Keratinocyte (primary cell): ENCODE measurements around the gene TNK1. TPM values are rescaled to one million over a fixed set of nuclear protein-coding genes. Genes with fewer than 3 reads are reported as not detected.

ENCODE experiments used
- DNase-seq: peaks from one replicate; pipeline ENCODE4 v3.0.0-alpha.2; 2011; ENCODE audit warnings: low read depth, missing footprints, low spot score
- FAIRE-seq: peaks from 2 replicates; lab custom pipeline; 2011; peaks lifted over from hg19 to GRCh38; lab: Jason Lieb, UNC
- H2AFZ ChIP-seq: 2 replicates; pipeline ENCODE4 v1.6.0; 2012; ENCODE audit warnings: low read length, control low read depth, inconsistent platforms; ENCODE audit not compliant: control insufficient read depth
- H3K27ac ChIP-seq: 2 replicates; pipeline ENCODE4 v1.5.1; 2011; ENCODE audit warnings: low read length; ENCODE audit not compliant: control insufficient read depth, insufficient read depth
- H3K27me3 ChIP-seq: 3 replicates; pipeline ENCODE4 v1.6.0; 2011; ENCODE audit warnings: low read length; ENCODE audit not compliant: control insufficient read depth, insufficient read depth; ENCODE audit errors: extremely low read depth
- H3K36me3 ChIP-seq, 2 experiments: 2 replicates in 1 of 2; 3 replicates in 1 of 2; pipeline ENCODE4 v1.5.1; 2011; ENCODE audit warnings: low read length in 2 of 2, mild to moderate bottlenecking in 1 of 2; ENCODE audit not compliant: control insufficient read depth in 2 of 2, insufficient read depth in 2 of 2; ENCODE audit errors: extremely low read depth in 1 of 2
- H3K4me1 ChIP-seq: 3 replicates; pipeline ENCODE4 v1.5.1; 2011; ENCODE audit warnings: low read length; ENCODE audit not compliant: control insufficient read depth, insufficient read depth; ENCODE audit errors: extremely low read depth
- H3K4me2 ChIP-seq: 3 replicates; pipeline ENCODE4 v1.6.0; 2011; ENCODE audit warnings: low read depth, low read length; ENCODE audit not compliant: control insufficient read depth, insufficient read depth; ENCODE audit errors: extremely low read depth
- H3K4me3 ChIP-seq, 3 experiments: fragments of 200-600 bp in 1 of 3; sonication (generic) in 1 of 3; 2 replicates in 2 of 3; 3 replicates in 1 of 3; pipeline ENCODE4 v1.5.1; 2011 to 2016; ENCODE audit warnings: low read length in 3 of 3, mild to moderate bottlenecking in 3 of 3, control low read depth in 2 of 3, inconsistent platforms in 1 of 3, low read depth in 1 of 3, mixed read lengths in 1 of 3, mixed run types in 1 of 3, moderate library complexity in 1 of 3; ENCODE audit not compliant: control insufficient read depth in 2 of 3, insufficient read depth in 2 of 3; ENCODE audit errors: extremely low read depth in 1 of 3
- H3K79me2 ChIP-seq: 2 replicates; pipeline ENCODE4 v1.6.0; 2012; ENCODE audit warnings: low read length; ENCODE audit not compliant: control insufficient read depth, insufficient read depth
- H3K9ac ChIP-seq: 3 replicates; pipeline ENCODE4 v1.6.0; 2011; ENCODE audit warnings: low read length; ENCODE audit not compliant: control insufficient read depth, insufficient read depth; ENCODE audit errors: extremely low read depth
- H3K9me1 ChIP-seq: 3 replicates; pipeline ENCODE4 v1.6.0; 2011; ENCODE audit warnings: low read length; ENCODE audit not compliant: control insufficient read depth, insufficient read depth; ENCODE audit errors: extremely low read depth
- H3K9me3 ChIP-seq: 2 replicates; pipeline ENCODE4 v1.5.1; 2012; ENCODE audit warnings: low read depth, low read length; ENCODE audit not compliant: control insufficient read depth
- H4K20me1 ChIP-seq: 3 replicates; pipeline ENCODE4 v1.6.0; 2011; ENCODE audit warnings: low read length; ENCODE audit not compliant: control insufficient read depth, insufficient read depth; ENCODE audit errors: extremely low read depth
- CTCF ChIP-seq, 3 experiments: IDR thresholded peaks in 1 of 3; conservative IDR thresholded peaks in 1 of 3; optimal IDR thresholded peaks in 1 of 3; 2 replicates in 2 of 3; 3 replicates in 1 of 3; pipeline versions ENCODE3 to v1.5.1; 2011; ENCODE audit warnings: low read length in 3 of 3, mild to moderate bottlenecking in 3 of 3, moderate library complexity in 2 of 3, control low read depth in 1 of 3, inconsistent platforms in 1 of 3; ENCODE audit not compliant: insufficient read depth in 2 of 3; ENCODE audit errors: extremely low read depth in 1 of 3
- EZH2 ChIP-seq: IDR thresholded peaks from one replicate; pipeline ENCODE4 v1.6.1; 2012; ENCODE audit warnings: inconsistent platforms, mild to moderate bottlenecking, low read length, moderate library complexity
- dilution Hi-C: fragments of 300-500 bp; cut with MboI; formaldehyde crosslinking; loops from one replicate; pipeline ENCODE4 v1.7.0; 2020; ENCODE audit warnings: low sequenced_read_pairs; ENCODE audit not compliant: extremely low pct_ligation_motif_present
- polyA plus RNA-seq, 5 experiments: library from polyadenylated mRNA; depleted of rRNA in 3 of 5; stranded (reverse) in 3 of 5; stranded (forward) in 1 of 5; unstranded in 1 of 5; fragments of >200 nt; gene quantifications; 1 replicate in 1 of 5; 2 replicates in 3 of 5; 3 replicates in 1 of 5; pipeline versions ENCODE4 v1.2.1 to v1.2.3, GENCODE V29; 2011 to 2012; ENCODE audit warnings: missing spikeins in 2 of 5, low read depth in 1 of 5, low replicate concordance in 1 of 5

The TNK1 gene
- polyA plus RNA-seq, 1 donor (not counting 4 experiments of a cell fraction or from before 2014, with no cell fraction given), result 10.6 TPM

GRCh38 chr17:7409716-7410115, 28.8 kb downstream of the TNK1 start:
- H3K36me3 ChIP-seq, result peaks cover 0 to 4% of the 10 kb centered on the region in 2 experiments
- H3K9ac ChIP-seq, result no peak overlapping the region
- FAIRE-seq (no peak), DNase-seq (no peak)
- no peaks in the 10 kb centered on the region for H3K9me3 ChIP-seq
- TF ChIP-seq CTCF (optimal IDR thresholded peaks at IDR 0.05 in 1 of 3, IDR thresholded peaks at IDR 0.05 in 1 of 3, conservative IDR thresholded peaks at IDR 0.05 in 1 of 3; ENCODE audit: extremely low read depth in 1 of 3, insufficient read depth in 2 of 3, low read length in 3 of 3) (no peak), EZH2 (no peak)
- no peaks in the 10 kb centered on the region for H3K79me2 ChIP-seq
- H3K4me2 ChIP-seq, result no peak overlapping the region
- H4K20me1 ChIP-seq, result no peaks in the 10 kb centered on the region
- dilution Hi-C loops, result no loop called here
- no peak overlapping the region for H3K4me3 ChIP-seq
- peaks cover 16% of the 10 kb centered on the region for H3K4me1 ChIP-seq
- H2AFZ ChIP-seq, result no peak overlapping the region
- no peak overlapping the region for H3K27ac ChIP-seq
- no peaks in the 10 kb centered on the region for H3K9me1 ChIP-seq
- H3K27me3 ChIP-seq, result no peaks in the 10 kb centered on the region

- Histone ChIP-seq H3K36me3 (peaks cover 0 to 5% of the 10 kb centered on the region in 2 experiments), H3K9me3 (no peaks in the 10 kb centered on the region), H3K27me3 (no peaks in the 10 kb centered on the region), H3K9me1 (no peaks in the 10 kb centered on the region), H3K9ac (no peak overlapping the region), H2AFZ (no peak overlapping the region), H4K20me1 (no peaks in the 10 kb centered on the region), H3K4me2 (no peak overlapping the region), H3K79me2 (no peaks in the 10 kb centered on the region), H3K4me3 (no peak overlapping the region), H3K27ac (no peak overlapping the region), H3K4me1 (peaks cover 8% of the 10 kb centered on the region)
- TF ChIP-seq CTCF (optimal IDR thresholded peaks at IDR 0.05 in 1 of 3, IDR thresholded peaks at IDR 0.05 in 1 of 3, conservative IDR thresholded peaks at IDR 0.05 in 1 of 3; ENCODE audit: extremely low read depth in 1 of 3, insufficient read depth in 2 of 3, low read length in 3 of 3) (no peak), EZH2 (no peak)
- no peak for DNase-seq
- dilution Hi-C loops, result no loop called here
- no peak for FAIRE-seq
Measured at GRCh38 chr17:7410634-7411426, 29.9 kb downstream of the TNK1 start.
